GM15510 (cell line): Measurements from ENCODE around the gene CST8.

Experiments
- POLR2A ChIP-seq: IDR thresholded peaks from 3 replicates; pipeline ENCODE4 v1.6.1; 2011; ENCODE audit warnings: borderline replicate concordance; ENCODE audit not compliant: insufficient read length; ENCODE audit errors: extremely low read depth

Gene CST8

GRCh38 chr20:23490817-23491216, at the start of gene CST8:
Gene CST8, plus strand, starts transcription at chr20:23491117. Its CDS starts 551 bp downstream, at chr20:23491668.
- no peak for TF ChIP-seq POLR2A

- TF ChIP-seq POLR2A, result no peak
Observed at GRCh38 chr20:23441850-23442313, 49.0 kb upstream of the CST8 start.

DNA sequence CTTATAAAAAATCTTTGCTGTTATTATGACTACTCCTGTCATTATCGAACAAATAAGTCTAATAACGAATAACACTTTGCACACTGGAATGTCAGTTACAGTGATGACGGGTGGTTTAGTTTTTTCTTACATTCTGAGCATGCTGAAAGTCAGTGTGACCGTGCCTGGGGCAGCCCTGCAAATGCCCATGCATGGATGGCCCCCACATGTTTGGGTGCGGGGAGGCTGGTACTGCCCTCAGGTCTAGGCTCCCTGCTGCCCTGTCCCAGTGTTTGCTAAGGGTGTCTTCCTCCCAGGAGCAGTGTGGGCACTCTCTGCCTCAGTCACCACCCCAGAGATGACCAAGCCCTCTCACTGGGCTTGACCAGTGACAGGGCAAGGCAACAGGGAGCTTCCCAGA, 48.5 kb upstream of the CST8 start:
- TF ChIP-seq POLR2A, result no peak

DNA sequence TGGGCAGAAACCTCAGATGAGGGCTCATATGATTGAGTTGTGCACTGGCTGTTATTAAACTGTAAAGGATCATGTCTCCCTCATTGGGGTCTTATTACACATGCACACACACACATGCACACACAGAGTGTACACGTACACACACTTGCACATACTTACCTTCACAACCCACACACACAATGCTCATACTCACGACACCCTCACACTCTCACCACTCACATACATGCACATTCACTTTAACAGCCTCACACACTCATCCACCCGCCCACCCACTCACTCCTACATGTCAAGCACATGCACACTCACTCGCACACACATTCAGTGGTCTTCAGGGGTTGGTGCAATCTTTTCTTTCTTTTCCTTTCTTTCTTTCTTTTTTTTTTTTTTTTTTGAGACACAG, 46.1 kb upstream of the CST8 start:
- TF ChIP-seq POLR2A, result no peak

- TF ChIP-seq POLR2A, result no peak
Observed at GRCh38 chr20:23445596-23446217, 45.2 kb upstream of the CST8 start.

DNA sequence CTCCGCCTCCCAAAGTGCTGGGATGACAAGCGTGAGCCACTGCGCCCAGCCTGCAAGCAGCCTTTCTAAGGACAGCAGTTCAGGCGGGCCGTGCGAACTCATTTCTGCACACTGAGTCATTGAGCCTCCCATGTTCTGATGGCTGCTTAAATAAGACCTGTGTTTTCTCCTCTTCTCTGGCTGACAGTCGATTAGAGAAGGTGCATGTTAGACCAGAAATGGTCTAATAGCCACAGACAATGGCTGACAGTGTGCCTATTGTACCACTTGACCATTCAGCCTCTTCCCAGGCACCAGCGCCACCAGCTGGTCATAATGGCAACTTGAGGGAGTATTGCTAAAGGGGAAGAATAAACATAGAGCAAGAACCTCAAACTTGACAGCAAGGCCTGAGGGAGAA, 44.4 kb upstream of the CST8 start:
- TF ChIP-seq POLR2A, result no peak

- no peak for TF ChIP-seq POLR2A
Observed at GRCh38 chr20:23448167-23448566, 42.8 kb upstream of the CST8 start.

DNA sequence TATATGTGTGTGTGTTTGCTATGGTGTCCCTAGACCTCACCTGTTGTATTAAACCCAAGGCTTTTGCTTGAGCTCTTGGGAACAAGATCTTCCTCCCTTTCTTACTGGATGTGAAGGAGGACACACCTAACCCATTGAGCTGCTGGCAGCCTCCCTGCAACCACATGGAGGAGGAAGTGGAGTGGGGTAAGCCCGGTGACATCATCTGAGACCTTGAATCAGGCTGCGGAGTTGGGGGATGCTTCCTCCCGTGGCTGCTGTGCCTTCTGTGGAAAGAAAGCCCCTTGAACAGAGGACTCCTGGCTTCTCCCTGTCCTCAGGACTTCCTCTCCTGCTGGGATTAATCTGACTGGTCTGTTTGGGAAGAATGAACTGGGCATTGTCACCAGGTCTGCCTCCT, 41.5 kb upstream of the CST8 start:
- no peak for TF ChIP-seq POLR2A

DNA sequence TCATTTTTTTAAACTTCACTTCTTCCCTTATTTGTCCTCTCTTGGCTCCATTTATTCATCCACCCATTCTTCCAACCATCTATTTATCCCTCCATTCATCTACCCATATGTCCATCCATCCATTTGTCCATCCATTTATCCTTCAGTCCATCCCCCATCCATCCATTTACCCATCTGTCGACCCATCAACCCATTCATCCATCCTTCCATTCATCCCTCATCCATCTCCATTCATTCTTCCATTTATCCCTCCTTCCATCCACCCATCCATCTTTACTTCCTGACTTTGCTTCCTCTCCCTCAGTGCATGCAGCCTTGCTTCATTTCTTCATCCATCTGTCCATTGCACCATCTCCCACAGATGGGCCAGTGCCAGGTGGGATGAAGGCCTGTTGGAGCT, 40.0 kb upstream of the CST8 start:
- TF ChIP-seq POLR2A, result no peak

DNA sequence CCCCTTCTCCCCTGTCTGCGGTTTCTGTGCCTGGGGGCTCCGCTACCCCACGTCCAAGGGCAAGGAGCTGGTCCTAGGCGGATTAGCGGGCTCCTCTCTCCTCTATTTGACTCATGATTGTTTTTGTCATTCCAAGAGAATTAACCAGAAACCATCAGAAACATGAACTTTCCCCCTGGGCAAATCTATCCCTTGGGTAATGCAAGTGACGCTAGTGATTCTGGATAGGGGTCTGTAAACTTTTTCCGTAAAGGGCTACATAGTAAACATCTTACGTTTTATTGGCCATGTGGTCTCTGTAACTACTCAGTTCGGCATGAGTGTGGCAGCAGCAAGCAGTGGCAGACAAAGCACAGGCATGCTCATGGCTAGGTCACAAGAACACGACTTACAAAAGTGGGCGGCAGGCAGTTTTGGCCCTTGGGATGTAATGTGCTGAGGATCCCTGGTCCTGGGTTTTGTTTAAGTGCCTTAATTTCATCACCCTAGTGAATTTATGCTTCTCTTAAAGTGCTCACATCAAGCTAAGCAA, 38.9 kb upstream of the CST8 start:
- TF ChIP-seq POLR2A, result no peak

- no peak for TF ChIP-seq POLR2A
Observed at GRCh38 chr20:23452776-23453175, 38.1 kb upstream of the CST8 start, which contains the start of gene CST11. Gene CST11, minus strand, starts transcription at chr20:23452876. Its CDS starts 65 bp downstream, at chr20:23452811.

DNA sequence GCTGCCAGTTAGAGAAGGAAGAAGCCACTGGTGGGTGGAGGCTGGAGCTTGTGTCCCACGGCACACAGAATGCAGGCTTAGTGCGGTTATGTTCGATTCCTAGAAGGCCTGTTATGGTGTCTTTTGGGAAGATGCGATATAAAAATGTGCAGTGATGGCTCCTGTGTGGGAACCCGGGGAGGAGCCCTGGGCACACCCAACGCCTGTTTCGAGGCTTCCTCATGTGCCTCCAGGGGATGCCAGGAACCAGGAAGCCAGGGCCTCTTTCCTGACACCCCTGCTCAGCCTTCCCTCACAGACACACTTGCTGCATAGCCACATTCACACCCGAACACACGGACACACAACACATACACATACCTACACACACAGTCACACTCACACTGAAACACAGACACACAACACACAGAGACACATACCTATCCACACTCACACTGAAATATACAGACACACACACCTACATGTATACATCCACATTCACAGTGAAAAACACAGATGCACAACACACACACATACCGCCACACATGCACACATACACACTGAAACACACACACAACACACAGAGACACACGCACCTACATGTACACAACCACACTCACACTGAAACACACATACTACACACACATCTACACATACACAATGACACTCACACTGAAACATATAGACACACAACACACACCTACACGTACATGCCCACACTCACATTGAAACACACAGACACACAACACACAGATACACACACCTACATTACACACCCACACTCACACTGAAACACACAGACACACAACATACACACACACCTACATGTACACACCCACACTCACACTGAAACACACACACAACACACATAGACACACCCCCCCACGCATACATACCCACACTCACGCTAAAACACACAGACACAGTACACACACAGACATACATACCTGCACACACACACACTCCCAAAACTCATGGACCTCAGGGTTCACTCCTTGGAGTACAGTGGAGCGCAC, 37.1 kb upstream of the CST8 start:
- TF ChIP-seq POLR2A, result no peak

DNA sequence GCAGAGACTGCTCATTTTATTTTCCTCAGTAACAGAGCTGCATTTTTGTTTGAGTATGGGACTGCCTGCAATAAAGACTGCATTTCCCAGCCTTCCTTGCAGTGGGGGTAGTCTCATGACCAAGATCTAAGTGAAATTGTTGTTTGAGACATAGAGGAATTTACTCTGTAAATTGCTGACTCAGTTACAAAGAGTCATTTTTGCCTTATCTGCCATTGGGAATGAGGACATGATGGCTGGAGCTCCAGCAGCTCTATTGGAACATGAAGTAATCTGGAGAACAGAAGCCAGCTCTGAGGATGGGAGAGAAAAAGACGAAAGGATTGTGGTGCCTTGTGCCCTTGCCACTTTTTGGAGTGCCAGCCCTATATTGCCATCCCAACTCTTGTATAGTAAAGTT, 36.1 kb upstream of the CST8 start:
- TF ChIP-seq POLR2A, result no peak

- no peak for TF ChIP-seq POLR2A
Observed at GRCh38 chr20:23455639-23456038, 35.3 kb upstream of the CST8 start.

DNA sequence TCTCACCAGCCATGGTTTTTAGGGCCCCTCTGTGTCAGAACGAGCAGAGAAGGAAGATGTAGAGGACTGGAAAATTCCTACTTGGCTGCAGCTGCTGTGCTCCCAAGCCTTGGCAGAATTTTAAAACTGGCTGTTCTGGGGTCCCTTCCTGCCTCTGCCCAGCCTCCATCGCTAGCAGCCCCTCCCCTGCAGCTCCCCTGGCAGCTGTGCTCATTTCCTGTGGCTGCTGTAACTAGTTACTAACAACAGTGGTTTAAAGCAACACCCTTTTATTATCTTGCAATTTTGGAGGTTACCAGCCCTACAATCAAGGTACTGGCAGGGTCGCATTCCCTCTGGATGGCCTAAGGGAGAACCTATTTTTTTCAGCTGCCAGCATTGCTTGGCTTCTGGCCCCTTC, 34.5 kb upstream of the CST8 start:
- no peak for TF ChIP-seq POLR2A

DNA sequence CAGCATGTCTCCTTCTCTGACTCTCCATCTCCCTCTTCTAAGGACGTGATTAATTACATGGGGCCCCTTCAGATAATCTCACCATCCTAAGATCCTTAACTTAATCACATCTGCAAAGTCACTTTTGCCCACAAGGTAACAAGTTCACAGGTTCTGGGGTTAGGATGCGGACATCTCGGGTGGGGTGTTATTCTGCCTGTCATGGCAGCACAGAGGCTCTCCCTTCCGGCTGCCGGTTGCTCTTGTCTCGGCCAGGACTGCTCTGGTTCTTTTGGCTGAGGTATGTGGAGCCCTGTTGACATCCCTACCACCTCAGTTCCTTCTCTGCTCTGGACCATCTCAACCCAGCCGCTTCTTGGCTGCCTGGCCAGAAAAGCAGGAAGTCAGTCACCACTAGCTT, 34.0 kb upstream of the CST8 start:
- TF ChIP-seq POLR2A, result no peak

DNA sequence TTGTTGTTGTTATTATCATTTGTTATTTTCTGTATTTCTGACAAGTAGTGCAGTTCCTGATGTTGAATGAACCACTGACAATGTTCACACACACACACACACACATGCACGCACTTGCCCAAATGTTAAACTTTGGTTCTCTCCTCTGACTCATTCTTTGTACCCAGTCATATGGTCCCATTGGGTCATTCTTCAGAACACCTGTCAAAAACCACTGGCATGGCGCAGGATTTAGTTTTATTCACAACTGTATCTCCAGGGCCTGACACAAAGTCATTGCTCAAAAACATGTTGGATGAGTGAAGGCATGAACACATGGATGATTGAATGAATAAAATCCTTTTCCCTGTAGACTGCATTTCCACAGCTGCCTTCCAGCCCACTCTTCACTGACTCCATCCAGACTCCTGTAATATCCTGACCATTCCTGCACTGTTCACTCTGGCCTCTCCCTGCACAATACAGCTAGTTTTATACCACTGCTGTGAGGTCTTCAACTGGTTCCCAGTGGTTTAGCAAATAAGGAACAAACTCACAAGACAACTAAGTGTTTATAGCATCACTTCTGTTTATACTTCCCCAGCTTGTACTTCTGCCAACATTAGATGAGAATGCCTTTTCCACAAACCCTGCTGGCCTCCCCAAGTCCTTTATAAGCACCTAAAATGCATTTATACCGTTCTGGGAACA, 31.3 kb upstream of the CST8 start:
- TF ChIP-seq POLR2A, result no peak
